ENCODE measurements around the gene ZDHHC5.
A peak's percentile ranks its signal among the peaks of the same experiment; 100 is the strongest.

ZDHHC5 gene

DNA sequence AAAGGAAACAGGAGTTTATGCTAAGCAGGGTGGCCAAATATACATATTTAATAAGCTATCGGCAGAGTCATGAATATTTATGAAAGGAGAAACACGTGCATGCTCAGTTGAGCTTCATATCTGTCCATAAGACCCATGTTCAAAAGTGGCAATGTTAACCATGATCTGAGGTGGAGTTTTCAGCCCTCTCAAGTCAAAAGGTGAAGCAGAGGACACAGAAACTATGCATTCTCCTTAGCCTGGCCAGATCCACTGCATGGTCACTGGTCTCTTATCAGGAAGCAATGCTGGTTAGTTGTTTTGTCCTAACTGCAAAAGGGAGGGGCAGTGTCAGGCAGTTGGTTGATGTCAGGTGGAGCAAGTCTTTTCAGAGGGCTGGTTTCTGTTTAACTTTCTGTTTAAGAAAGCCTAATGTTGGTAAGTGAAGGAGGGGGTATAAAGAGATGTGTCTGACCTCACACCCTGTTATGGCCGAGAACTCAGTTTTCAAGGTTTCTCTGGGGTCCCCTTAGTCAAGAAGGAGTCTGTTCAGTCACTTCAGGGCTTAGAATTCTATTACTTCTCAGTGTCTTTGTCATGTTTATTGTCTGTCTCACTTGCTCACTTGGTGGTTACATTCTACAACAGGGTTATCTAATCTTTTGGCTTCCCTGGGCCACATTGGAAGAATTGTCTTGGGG, 67.8 kb downstream of the ZDHHC5 start:
- no peak for DNase-seq

GRCh38 chr11:57741132-57742086, 73.5 kb downstream of the ZDHHC5 start, which contains the start of gene SELENOH:
SELENOH (plus strand) TSS chr11:57741491; CDS start chr11:57741596, 105 bp downstream.
- DNase-seq = peak; percentile 96

DNA sequence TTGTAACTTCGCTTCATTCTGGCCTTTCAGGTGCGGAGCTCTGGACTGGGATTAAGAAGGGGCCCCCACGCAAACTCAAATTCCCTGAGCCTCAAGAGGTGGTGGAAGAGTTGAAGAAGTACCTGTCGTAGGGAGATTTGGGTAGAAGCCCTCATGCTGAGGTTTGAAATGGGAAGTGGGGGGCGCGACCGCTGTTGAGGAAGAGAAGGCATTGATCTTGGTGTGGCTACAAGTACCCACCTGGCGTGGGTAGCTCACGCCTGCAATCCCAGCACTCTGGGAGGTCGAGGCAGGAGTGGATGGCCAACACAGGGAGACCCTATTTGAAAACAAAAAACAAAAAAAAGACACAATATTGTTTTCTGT, 74.2 kb downstream of the ZDHHC5 start:
- DNase-seq = no peak

- no peak for DNase-seq
Measured at GRCh38 chr11:57744357-57744756, 76.4 kb downstream of the ZDHHC5 start.

DNA sequence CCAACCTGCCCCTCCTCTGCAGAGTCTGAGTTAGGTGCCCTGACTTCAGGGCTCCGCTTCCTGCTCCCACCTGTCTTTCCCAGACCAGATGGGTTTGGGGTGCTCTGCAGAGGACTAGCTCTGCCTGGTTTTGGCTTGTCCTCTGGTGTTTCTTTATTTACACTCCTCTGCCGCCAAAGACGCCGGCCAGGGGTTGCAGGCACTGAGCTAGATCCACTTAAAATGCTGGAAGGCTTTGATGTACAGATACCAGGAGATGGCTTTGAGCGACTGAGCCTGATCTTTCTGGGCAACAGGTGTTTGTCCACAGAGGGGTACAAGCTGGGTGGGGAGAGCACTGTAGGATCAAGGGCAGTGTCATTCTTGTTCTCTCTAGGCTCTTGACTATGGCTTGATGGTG, 77.3 kb downstream of the ZDHHC5 start:
- DNase-seq = no peak

DNA sequence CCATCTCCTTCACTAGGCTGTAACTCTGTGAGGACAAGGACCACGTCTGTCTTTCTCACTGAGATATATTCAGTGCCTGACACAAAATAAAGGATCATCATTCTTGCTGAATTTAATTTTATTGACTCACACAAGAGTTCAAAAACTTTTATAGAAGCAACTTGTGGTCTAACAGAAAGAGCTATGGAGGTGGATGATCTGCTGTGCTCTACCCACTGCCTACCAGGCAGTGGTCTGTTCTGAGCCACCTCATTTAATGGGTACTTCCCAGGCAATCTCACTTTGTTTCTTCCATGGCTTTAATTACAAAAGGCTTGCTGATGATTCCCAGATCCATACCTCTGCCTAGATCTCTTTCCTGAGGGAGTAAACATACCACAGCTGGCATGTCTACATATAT, 79.0 kb downstream of the ZDHHC5 start:
- DNase-seq = no peak
